Hematopoietic multipotent progenitor cell (in vitro differentiated cells): ENCODE data around the gene POLR2F. TPM values are rescaled to one million over a fixed set of nuclear protein-coding genes. Genes with fewer than 3 reads are reported as not detected.
A peak's percentile ranks its signal among the peaks of the same experiment; 100 is the strongest.
"Not testable (repeated sequence)": the region's sequence is repeated elsewhere in the genome, so short reads cannot be mapped to it uniquely, and the experiment has no call there.

Source experiments
- DNase-seq, 3 donors: peaks; one replicate each; pipeline ENCODE4 v3.0.0-alpha.2; 2011 to 2015; ENCODE audit warnings: low read depth in 2 of 3, low spot score in 2 of 3
- total RNA-seq: library from RNA; depleted of rRNA; stranded (reverse); fragments of >200 nt; gene quantifications from one replicate; pipeline ENCODE4 v1.2.3, GENCODE V29; 2012

The POLR2F gene
- total RNA-seq, 1 donor = 30.7 TPM

DNA sequence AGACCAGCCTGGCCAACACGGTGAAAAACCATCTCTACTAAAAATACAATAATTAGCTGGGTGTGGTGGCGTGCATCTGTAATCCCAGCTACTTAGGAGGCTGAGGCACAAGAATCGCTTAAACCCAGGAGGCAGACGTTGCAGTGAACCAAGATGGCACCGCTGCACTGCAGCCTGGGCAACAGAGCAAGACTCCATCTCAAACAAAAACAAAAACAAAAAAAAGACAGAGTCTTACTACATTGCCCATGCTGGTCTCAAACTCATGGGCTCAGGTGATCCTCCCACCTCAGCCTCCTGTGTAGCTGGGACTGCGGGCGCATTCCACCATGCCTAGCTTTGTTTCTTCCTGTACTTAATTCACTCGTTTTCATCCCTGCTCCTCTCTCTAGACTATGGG is 22.5 kb downstream of the POLR2F start:
- DNase-seq = not testable (repeated sequence)

GRCh38 chr22:37976547-37976946 is 23.0 kb downstream of the POLR2F start:
- no peak for DNase-seq

DNA sequence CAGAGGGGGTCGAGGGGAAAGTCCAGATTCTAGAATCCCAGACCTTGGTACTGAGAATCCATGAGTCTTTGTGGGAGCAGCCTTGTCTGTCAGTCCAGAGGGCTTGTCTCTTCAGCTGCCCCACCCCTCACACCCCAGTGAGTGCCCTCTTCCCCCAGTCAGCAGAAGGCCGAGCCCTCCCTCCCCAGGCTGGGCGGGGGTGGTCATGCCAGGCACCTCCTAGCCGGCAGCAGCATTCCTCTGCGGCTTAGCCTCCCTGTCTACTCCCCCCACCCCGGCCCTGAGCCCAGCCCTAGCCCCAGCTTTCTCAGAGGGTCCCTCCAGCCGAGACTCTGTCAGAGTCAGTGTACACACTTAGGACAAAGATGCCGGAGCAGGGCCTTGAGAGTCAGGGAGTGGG is 26.3 kb downstream of the POLR2F start:
- no peak for DNase-seq

DNA sequence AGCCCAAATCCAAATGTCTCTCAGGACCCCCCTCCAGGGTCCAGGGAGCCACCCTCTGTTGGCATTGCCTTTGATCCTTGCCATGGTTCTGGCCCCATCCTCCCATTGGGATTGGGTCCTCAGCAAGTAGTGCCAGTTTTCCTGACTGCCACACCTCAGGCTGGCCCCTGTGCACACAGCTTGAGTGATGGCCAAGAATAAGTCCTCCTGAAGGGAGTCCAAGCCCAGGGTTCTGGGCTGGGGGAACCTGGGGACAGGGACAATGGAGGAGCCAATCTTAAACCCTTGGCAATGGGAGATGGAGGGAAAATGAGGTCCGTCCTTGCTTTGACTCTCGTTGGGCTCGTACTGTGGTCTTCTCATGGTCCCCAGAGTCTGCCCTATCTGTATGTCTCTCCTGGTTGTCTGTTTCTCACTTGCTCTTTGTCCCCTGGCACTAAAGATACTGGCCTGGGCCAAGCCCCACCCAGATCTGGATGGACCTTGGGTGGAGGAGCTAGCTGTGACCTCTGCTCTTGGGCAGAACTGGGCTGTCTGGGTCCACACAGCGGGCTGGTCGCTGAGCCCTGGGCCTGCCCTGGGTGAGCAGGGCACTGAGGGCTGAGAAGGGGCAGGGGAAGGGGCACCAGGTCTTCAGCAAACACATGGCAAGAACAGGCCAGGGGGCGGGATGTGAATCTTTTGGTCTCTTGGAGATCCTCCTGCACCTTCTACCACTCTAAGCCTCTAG is 27.9 kb downstream of the POLR2F start:
- DNase-seq = no peak

DNA sequence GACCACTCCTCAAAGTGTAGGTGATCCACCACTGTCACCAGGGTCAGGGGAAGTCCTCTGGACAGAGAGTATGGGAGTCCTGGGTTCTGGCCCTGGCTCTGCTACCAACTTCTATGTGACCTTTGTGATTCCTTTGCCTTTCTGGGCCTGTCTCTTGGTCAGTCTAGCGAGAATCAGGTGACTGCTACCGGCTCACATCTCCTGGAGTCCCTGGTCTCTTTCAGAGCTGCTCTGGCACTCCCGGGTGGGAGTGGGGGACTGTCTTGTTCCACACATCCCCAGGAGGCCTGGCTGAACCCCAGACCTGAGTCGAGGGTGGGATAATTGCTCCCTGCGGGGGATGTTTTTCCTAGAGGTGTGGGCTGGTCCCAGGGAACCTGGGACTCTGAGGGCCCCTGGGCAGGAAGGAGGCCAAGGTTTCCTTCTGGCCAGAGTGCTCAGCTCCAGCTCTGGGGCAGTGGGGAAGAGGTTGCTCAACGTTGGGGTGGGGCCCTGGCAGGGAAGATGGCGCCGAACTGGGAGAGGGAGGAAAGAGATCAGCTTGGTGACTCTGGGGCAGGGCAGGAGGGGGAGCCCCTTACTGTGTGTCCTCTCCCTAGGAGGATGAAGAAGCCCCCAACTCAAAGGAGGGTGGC is 28.8 kb downstream of the POLR2F start:
- no peak for DNase-seq

DNA sequence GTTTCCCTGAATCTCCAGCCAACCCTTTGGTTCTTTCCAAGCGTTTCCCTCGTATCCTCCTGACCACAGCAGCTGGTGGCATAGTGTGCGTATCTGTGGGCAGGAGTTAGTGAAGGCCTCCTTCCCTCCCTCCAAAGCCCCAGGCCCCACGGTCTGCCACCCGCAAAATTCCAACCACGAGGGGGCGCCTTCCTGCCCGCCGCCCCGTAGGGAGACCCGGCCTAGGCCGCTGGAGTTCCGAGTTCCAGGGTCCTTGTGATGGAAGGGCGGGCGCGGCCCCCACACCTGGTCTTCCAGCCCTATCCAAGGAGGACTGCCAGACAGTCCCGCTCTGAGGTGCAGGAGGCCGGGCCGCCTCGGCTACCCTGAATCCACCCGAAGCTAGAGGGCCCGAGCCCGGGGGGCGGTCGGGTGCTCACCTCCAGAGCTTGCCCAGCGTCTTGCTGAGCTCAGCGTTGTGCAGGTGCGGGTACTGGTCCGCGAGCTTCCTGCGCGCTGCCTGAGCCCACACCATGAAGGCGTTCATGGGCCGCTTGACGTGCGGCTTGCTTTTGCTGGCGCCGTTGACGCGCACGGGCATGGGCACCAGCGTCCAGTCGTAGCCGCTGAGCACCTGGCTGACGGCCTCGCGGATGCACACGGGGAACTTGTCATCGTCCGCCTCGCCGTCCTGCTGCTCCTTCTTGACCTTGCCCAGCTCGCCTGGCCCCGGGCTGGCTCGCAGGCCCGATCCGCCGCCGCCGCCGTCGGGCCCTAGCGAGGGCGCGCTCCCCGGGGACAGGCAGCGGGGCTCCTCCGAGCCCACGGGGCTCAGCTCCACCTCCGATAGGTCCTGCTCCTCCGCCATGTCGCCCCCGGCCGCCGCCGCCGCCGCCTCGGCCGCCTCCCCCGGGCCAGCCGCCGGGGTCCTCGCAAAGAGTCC is 29.7 kb downstream of the POLR2F start:
- DNase-seq = no peak

DNA sequence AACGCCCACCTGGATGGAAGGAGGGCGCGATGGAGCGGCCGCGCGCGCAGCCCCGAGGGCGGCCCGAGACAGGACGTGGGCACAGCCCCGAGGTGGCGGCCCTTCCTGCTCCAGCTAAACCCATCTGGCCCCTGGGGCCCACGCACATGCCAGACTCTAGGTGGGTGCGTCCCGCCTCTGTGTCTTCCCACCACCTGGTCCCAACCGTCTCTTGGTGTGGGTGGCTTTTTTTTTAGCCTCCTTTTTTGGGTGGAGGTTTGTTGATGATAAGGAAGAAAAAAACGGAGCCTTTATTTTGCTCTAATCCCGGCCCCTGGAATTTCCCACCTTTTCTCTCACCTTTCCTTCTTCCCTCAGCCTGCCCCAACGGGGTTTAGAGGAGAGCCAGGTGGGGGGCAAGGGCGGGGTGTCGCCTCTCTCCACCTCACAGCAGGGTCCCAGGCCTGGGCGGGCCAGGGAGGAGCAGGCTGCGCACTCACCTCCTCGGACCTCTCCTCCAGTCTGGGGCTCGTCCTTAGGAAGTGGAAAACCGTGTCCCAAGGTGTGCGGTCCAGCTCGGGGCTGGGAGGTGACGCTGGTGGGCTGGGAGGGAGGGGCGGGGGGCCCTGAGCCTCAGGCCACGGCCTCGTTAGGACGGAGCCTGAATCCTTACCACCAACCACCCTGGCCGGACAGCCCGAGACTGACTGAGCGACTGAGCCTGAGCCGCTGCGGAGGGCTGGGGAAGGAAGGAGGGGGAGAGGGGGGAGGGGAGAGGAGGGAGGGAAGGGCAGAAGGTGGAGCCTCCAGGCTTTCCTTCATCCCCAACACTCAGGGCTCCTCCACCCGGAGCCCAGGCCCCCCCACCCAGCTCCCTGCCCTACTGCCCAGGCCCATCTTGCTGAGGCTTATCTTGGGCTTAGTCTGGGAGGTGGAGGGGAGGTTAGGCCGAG is 30.6 kb downstream of the POLR2F start, which contains the start of gene SOX10:
TSS of gene SOX10 (minus strand) at position 696 of the 932 bp plus-strand sequence. CDS start 771 bp downstream, outside the sequence.
- DNase-seq = no peak

DNA sequence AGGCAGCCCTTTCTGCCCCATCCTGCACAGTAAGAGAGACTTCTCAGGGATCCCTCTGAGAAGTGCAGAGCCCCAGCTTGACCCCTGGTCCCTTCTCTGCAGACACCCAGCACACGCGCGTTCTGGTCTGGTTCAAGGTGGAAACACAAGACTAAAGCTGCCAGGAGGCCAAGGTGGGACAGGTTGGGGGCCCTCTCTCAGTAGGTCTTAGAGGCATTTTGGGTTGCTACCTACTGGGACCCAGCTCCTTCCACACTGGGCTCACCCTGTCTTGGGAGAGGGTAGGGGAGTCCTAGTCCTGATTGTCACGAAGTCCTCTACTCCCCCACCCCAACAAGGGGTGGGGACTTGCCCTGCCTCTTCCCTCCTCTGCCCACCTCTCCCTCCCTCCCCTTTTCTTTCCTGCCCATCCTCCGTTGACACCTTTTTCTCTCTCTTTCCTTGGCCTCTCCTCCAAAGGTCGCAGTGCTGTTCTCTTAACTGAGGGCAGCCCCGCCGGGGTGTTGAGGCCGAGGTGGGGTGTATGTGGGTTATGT is 31.6 kb downstream of the POLR2F start:
- DNase-seq = no peak

DNA sequence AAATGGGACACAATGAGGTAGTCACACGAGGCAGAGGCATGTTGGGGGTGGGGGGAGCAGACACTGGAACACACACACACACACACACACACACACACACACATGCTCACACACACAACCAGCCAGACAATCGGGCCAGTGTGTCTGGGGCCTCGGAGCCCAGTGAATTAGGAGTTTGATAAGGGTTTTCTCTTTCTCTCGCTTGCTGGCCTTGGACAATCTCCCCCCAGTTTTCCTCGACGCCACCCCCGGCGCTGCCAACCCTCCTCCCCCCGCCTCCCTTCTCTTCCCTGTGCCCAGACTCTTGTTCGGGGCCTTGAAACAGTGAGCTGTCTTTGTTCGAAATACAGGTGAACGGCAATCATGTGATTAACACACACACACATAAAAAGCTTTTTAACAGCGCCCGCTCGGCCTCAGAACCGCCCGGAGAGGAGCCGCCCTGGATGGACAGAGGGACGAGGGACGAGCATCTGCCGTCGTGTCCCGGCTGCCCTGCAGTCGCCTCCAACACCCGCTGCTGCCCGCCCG is 32.3 kb downstream of the POLR2F start:
- DNase-seq = no peak

DNA sequence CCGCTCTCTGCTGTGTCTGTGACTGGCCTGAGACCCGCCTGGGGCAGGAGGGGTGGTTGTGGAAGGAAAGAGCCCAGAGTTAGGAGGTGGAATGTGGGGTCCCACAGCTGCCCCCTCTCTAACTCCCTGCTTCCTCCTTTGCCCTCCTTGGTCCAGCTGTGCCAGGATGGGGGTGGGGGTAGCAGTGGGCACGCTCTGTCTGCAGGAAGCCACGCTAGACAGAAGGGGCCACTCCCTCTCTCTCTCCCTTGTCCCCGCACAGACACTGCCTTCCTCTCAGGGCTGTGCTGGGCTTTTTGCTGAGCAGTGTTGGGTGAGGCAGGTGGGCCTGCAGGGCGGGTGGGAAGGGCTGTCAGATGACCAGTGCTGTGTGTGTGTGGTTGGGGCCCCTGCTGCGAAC is 32.9 kb downstream of the POLR2F start:
- peak in 1 of 3 donors; percentile 29 for DNase-seq

DNA sequence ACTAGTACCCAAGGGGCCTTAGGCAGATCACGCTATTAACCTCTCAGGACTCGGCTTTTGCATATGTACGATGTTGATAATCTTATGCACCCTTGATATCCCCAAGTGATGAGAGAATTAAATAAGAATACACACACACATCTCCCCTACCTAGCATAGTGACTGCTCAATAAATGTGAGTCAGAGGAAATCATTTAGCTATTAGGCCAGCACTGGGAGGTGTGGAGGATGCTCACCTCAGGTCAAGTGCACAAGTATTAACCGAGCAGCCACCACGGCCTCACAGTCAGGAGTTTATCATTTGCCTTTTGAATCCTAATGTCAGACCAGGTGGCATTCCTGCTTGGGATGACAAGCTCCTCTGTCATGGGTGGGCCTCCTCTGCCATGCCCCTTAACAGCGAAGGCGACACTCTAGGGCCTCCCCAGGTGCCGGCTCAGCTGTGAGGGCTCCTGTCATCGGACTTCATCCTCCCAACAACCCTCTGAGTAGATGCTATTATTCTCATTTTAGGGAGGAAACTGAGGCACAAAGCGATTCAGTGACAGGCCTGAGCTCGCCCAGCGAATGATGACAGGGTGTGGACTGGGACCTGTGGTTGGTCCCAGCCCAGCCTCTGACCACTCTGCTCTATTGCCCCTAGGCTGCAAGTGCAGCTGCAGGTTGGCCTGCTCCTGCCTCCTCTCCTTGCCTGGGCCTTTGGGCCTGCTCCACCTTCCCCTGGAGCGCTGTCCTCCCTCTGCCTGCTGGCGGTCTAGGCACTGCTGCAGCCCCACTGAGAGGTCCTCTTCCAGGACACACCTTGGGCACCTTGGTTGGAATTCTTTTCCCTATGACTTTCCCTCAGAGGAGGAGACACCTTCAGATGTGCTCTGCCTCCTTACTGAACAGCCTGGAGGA is 35.9 kb downstream of the POLR2F start:
- no peak for DNase-seq

DNA sequence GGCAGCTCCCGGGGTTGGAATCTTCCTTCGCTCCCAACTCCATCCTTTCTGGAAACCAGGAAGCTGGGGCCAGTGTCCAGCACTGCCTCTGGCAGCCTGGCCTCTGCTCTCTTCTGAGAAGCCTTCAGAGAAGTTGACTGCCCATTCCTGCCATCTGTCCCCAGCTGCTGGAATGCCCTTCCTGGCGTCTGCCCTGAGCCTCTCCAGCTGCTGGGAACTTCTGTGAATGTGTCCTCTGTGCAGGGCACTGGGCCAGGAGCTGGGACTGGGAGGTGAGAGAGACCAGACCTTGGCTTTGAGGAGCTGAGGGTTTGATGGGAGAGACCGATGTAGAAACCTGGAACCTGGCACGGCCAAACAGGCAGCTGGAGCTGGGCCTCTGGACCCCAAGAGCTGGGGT is 36.8 kb downstream of the POLR2F start:
- no peak for DNase-seq

DNA sequence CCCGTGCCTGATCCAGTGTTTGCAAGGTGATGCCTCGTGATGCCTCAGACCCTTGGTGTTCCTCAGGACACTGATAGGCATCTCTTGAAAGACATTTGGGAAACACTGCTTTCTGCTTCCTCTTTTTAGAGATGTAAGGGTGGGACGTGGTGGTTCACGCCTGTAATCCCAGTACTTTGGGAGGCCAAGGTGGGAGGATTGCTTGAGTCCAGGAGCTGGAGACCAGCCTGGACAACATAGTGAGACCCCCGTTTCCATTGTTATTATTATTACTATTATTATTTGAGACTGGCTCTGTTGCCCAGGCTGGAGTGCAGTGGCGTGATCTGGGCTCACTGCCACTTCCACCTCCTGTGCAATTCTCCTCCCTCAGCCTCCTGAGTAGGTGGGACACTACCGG is 37.4 kb downstream of the POLR2F start:
- no peak for DNase-seq

DNA sequence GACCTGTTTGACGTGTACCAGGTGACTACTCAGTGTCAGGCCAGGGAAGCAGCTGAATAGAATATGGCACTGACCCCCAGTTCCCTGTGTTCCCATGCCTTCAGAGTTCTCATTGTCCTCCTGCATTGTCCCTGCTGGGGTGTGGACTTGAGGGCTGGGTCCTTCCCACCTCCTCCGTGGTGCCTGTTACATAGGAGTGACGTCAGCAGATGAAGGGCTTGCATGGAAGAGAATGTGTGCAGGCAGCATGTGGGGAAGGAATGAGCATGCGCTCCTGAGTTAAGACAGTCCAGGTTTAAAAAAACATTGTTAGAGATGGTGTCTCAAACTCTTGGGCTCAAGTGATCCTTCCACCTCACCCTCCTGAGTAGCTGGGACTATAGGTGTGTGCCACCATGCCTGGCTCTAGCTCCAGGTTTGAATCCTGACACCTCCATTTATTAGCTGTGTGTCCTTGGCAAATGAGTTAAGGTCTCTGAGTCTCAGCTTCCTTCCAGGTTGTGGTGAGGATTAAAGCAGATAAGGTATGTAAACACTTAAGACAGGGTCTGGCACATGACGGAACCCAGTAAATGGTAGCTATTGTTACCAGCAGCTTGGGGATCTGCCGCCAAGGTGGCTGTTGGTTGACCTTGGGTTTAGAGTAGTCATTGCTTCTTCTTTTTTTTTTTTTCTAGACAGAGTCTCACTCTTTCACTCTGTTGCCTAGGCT is 38.4 kb downstream of the POLR2F start:
- DNase-seq = no peak

DNA sequence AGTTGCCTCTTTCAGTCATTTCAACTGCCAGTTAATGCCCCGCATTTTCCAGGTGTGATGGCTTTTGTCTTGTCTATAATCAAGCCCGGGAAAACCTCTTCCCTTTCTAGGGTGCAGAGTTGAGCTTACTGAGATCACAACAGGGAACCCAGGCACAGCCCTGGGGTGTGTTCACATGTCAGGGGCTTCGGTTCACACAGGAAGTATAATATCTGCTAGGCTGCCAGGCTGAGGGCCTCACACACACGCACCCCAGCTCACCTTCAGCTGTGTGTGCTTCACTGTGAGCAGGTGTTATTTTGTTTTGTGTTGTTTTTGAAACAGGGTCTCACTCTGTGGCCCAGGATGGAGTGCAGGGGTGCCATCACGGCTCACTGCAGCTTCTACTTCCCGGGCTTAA is 40.5 kb downstream of the POLR2F start:
- no peak for DNase-seq

DNA sequence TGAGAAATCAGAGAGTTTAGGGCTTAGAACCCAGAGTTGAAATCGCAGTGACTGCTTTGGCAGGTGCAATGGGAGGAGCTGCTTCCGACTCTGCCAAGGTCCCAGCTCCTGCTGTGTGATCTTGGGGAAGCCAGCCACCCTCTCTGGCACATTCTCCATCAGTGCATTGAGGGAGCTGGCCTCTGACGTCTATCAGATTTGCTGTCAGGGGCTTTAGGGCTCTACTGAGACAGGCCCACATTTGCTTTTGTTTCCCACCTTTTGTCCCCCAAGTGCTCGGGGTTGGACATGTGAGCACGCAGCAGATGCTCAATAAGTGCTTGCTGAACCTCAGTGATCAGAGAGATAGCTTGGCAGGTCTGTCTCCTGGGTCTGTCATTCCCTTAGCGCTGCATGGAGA is 41.5 kb downstream of the POLR2F start:
- DNase-seq = no peak

DNA sequence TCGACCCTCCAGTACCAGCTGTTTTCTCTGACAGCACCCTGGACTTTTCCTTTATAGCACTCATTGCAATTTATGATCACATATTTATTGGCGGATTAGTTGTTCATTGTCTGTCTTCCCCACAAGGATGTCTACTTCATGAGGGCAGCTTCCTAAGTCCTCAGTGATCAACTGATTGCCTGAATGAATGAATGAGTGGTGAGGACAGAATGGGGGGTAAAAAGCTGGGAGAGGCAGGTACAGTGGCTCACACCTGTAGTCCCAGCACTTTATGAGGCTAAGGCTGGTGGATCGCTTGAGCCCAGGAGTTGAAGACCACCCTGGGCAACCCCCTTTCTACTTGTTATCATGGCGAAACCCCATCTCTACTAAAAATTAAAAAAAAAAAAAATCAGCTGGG is 42.0 kb downstream of the POLR2F start:
- no peak for DNase-seq

DNA sequence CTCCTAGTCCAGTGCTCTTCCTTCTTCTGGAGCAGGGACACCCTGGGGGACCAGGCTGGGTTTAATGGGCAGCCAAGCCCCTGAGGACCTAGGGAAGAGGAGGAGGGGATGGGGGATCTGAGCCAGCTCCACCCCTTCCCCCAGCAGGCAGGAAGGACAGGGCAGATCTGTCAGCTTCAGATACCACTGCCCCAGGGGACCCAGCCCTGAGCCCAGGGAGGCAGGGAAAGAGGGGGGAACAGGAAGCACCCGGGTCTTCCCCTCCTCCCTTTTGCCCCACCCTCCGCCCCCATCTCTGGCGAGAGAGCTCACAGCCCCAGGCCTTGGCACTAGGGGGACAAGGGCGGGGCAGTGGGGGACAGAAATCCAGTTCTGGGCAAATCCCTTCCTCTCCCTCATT is 42.6 kb downstream of the POLR2F start:
- peak in 2 of 3 donors; percentile 72 to 87 for DNase-seq
